K562 (cell line): Measurements from ENCODE around the gene METTL25B.

Source experiments
- KDM5B ChIP-seq: fragments of 200-600 bp; sonication (generic); IDR thresholded peaks from 2 replicates; pipeline ENCODE4 v1.6.1; 2012; ENCODE audit warnings: low read depth, mild to moderate bottlenecking, moderate library complexity, low read length, control low read depth, inconsistent platforms; ENCODE audit not compliant: insufficient replicate concordance
- TF ChIP-seq, protein P1 (sequence below), 3 experiments: IDR thresholded peaks in 2 of 3; conservative IDR thresholded peaks in 1 of 3; 2 replicates each; pipeline ENCODE4 v1.5.1; 2011 to 2012; ENCODE audit warnings: low read length in 3 of 3, mild to moderate bottlenecking in 3 of 3, control low read depth in 2 of 3, improper control_type of control experiment in 1 of 3, inconsistent platforms in 1 of 3, low read depth in 1 of 3, mixed read lengths in 1 of 3, moderate library complexity in 1 of 3; ENCODE audit not compliant: insufficient read depth in 2 of 3
- TF ChIP-seq, protein P2 (sequence below): fragments of 150-350 bp; conservative IDR thresholded peaks from 2 replicates; pipeline ENCODE4 v1.6.1; 2014; ENCODE audit warnings: low read length

DNA sequence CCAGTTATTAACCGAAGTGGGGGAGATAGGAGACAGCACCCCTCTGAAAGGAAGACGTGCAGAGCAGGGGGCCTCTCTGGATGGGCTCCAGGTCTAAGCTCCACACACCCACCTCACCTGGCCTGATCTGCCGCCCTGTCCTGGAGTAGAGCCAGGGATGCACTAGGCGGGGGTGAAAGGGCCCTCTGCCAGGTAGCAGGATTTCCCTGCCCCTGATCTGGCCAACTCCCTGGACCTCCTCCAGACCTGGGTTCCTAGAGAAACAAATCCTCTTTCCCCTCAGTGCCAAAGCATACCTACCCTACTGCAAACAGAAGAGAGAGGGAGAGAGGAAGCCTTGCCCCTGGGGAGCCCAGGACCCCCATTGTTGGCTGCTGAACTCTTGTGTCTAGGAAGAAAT, 24.9 kb upstream of the METTL25B start:
- TF ChIP-seq, protein P1, sequence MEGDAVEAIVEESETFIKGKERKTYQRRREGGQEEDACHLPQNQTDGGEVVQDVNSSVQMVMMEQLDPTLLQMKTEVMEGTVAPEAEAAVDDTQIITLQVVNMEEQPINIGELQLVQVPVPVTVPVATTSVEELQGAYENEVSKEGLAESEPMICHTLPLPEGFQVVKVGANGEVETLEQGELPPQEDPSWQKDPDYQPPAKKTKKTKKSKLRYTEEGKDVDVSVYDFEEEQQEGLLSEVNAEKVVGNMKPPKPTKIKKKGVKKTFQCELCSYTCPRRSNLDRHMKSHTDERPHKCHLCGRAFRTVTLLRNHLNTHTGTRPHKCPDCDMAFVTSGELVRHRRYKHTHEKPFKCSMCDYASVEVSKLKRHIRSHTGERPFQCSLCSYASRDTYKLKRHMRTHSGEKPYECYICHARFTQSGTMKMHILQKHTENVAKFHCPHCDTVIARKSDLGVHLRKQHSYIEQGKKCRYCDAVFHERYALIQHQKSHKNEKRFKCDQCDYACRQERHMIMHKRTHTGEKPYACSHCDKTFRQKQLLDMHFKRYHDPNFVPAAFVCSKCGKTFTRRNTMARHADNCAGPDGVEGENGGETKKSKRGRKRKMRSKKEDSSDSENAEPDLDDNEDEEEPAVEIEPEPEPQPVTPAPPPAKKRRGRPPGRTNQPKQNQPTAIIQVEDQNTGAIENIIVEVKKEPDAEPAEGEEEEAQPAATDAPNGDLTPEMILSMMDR (IDR thresholded peaks at IDR 0.05 in 2 of 3, conservative IDR thresholded peaks at IDR 0.05 in 1 of 3; ENCODE audit: insufficient read depth in 2 of 3, low read depth in 1 of 3, low read length in 3 of 3): no peak
- no peak for TF ChIP-seq KDM5B
- TF ChIP-seq, protein P2, sequence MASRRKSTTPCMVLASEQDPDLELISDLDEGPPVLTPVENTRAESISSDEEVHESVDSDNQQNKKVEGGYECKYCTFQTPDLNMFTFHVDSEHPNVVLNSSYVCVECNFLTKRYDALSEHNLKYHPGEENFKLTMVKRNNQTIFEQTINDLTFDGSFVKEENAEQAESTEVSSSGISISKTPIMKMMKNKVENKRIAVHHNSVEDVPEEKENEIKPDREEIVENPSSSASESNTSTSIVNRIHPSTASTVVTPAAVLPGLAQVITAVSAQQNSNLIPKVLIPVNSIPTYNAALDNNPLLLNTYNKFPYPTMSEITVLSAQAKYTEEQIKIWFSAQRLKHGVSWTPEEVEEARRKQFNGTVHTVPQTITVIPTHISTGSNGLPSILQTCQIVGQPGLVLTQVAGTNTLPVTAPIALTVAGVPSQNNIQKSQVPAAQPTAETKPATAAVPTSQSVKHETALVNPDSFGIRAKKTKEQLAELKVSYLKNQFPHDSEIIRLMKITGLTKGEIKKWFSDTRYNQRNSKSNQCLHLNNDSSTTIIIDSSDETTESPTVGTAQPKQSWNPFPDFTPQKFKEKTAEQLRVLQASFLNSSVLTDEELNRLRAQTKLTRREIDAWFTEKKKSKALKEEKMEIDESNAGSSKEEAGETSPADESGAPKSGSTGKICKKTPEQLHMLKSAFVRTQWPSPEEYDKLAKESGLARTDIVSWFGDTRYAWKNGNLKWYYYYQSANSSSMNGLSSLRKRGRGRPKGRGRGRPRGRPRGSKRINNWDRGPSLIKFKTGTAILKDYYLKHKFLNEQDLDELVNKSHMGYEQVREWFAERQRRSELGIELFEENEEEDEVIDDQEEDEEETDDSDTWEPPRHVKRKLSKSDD: no peak
